Muscle of back (tissue), 10 donors: Measurements from ENCODE around the gene RIMKLA. TPM values are rescaled to one million over a fixed set of nuclear protein-coding genes. Genes with fewer than 3 reads are reported as not detected.

Experiments
- polyA plus RNA-seq, 10 donors: library from polyadenylated mRNA; unstranded; fragments of 120-200 nt; gene quantifications; one replicate each; pipeline ENCODE4 v1.2.1, GENCODE V29; 2013; ENCODE audit not compliant: insufficient read length in 10 of 10

RIMKLA gene
- polyA plus RNA-seq, 10 donors = 0.67 to 2.2 (median 1.4) TPM

Other genes with a start within 250 kb of the RIMKLA start
- gene GUCA2B, start 227.4 kb upstream of the RIMKLA start, polyA plus RNA-seq = not detected
- gene GUCA2A, start 216.0 kb upstream of the RIMKLA start, polyA plus RNA-seq = not detected
- 10 to 100 TPM; 27.1 to 45.8 (median 36.9) TPM for gene FOXJ3, start 45.6 kb upstream of the RIMKLA start, polyA plus RNA-seq
- 1 to 10 TPM in 1 of 10 donors, under 1 TPM in 9; 0.41 to 1.1 (median 0.75) TPM for gene ZMYND12, start 75.2 kb downstream of the RIMKLA start, polyA plus RNA-seq
- 10 to 100 TPM; 34.9 to 44.3 (median 42.0) TPM for gene PPCS, start 75.8 kb downstream of the RIMKLA start, polyA plus RNA-seq
- gene CCDC30, start 82.5 kb downstream of the RIMKLA start, polyA plus RNA-seq = 1 to 10 TPM; 1.4 to 3.2 (median 2.1) TPM